CD14-positive monocyte (primary cell): Measurements from ENCODE around the gene KANSL1L. TPM values are rescaled to one million over a fixed set of nuclear protein-coding genes. Genes with fewer than 3 reads are reported as not detected.
"Not testable (repeated sequence)": the region's sequence is repeated elsewhere in the genome, so short reads cannot be mapped to it uniquely, and the experiment has no call there.

Experiments used
- DNase-seq, 3 donors: peaks; one replicate each; pipeline ENCODE4 v3.0.0-alpha.2; 2011 to 2022
- H2AFZ ChIP-seq: 2 replicates; pipeline ENCODE4 v1.6.0; 2012; ENCODE audit warnings: mild to moderate bottlenecking, low read depth, low read length, inconsistent platforms; ENCODE audit not compliant: insufficient read depth, poor library complexity, severe bottlenecking
- H3K27ac ChIP-seq, 2 donors: 1 replicate in 1 of 2; 2 replicates in 1 of 2; pipeline ENCODE4 v1.5.1; 2012 to 2013; ENCODE audit warnings: low read length in 2 of 2, control low read depth in 1 of 2, inconsistent platforms in 1 of 2, low read depth in 1 of 2, mild to moderate bottlenecking in 1 of 2
- H3K27me3 ChIP-seq, 2 donors: one replicate each; pipeline versions ENCODE4 v1.6.0 to v1.6.1; 2011 to 2013; ENCODE audit warnings: low read length in 2 of 2; ENCODE audit not compliant: control insufficient read depth in 2 of 2, insufficient read depth in 2 of 2
- H3K36me3 ChIP-seq, 2 donors: replicated peaks in 1 of 2; 1 replicate in 1 of 2; 2 replicates in 1 of 2; pipeline versions ENCODE4 v1.5.1 to v1.6.1; 2012 to 2013; ENCODE audit warnings: low read length in 2 of 2, control low read depth in 1 of 2, inconsistent platforms in 1 of 2, mild to moderate bottlenecking in 1 of 2; ENCODE audit not compliant: insufficient read depth in 2 of 2, control insufficient read depth in 1 of 2
- H3K4me1 ChIP-seq, 2 donors: 1 replicate in 1 of 2; 2 replicates in 1 of 2; pipeline versions ENCODE4 v1.5.1 to v1.6.1; 2012 to 2013; ENCODE audit warnings: low read length in 2 of 2, control low read depth in 1 of 2, inconsistent platforms in 1 of 2, mild to moderate bottlenecking in 1 of 2, moderate library complexity in 1 of 2; ENCODE audit not compliant: insufficient read depth in 2 of 2, control insufficient read depth in 1 of 2
- H3K4me2 ChIP-seq: replicated peaks from 2 replicates; pipeline ENCODE3; 2012; ENCODE audit warnings: low read length, moderate library complexity, mild to moderate bottlenecking; ENCODE audit not compliant: poor library complexity, severe bottlenecking; ENCODE audit errors: extremely low read depth
- H3K4me3 ChIP-seq, 3 experiments: fragments of 200-600 bp in 1 of 3; sonication (generic) in 1 of 3; replicated peaks in 1 of 3; 1 replicate in 2 of 3; 2 replicates in 1 of 3; pipeline ENCODE4 v1.5.1; 2011 to 2013; ENCODE audit warnings: low read length in 3 of 3, mild to moderate bottlenecking in 3 of 3, control low read depth in 2 of 3, low read depth in 2 of 3, inconsistent platforms in 1 of 3, moderate library complexity in 1 of 3
- H3K79me2 ChIP-seq: 2 replicates; pipeline ENCODE4 v1.6.0; 2012; ENCODE audit warnings: mild to moderate bottlenecking, control low read depth, inconsistent platforms, low read length, moderate library complexity; ENCODE audit not compliant: insufficient read depth
- H3K9ac ChIP-seq: 2 replicates; pipeline ENCODE4 v1.6.0; 2017; ENCODE audit warnings: low read length, mild to moderate bottlenecking; ENCODE audit not compliant: insufficient read depth, poor library complexity, severe bottlenecking
- H3K9me3 ChIP-seq, 2 donors: replicated peaks in 1 of 2; 1 replicate in 1 of 2; 2 replicates in 1 of 2; pipeline versions ENCODE4 v1.5.1 to v1.6.1; 2012 to 2013; ENCODE audit warnings: low read length in 2 of 2, control low read depth in 1 of 2; ENCODE audit not compliant: control insufficient read depth in 1 of 2, insufficient read depth in 1 of 2
- H4K20me1 ChIP-seq: 2 replicates; pipeline ENCODE4 v1.6.0; 2012; ENCODE audit warnings: mild to moderate bottlenecking, low read length, control low read depth, moderate library complexity; ENCODE audit not compliant: insufficient read depth
- H3K27ac Mint-ChIP-seq, 7 donors: one replicate each; pipeline ENCODE4 v1.8.0; 2020; ENCODE audit warnings: mild to moderate bottlenecking in 7 of 7, mixed read lengths in 7 of 7, moderate library complexity in 6 of 7, inconsistent platforms in 2 of 7
- H3K27me3 Mint-ChIP-seq, 3 donors: one replicate each; pipeline ENCODE4 v1.8.0; 2021 to 2022; ENCODE audit warnings: low read depth in 3 of 3, mild to moderate bottlenecking in 3 of 3, mixed read lengths in 3 of 3, moderate library complexity in 3 of 3, inconsistent platforms in 1 of 3
- H3K36me3 Mint-ChIP-seq, 2 donors: one replicate each; pipeline ENCODE4 v1.8.0; 2020; ENCODE audit warnings: mixed read lengths in 2 of 2, inconsistent platforms in 1 of 2, mild to moderate bottlenecking in 1 of 2
- H3K4me1 Mint-ChIP-seq: one replicate; pipeline ENCODE4 v1.8.0; 2020; ENCODE audit warnings: mild to moderate bottlenecking, mixed read lengths
- H3K4me3 Mint-ChIP-seq, 2 donors: one replicate each; pipeline ENCODE4 v1.8.0; 2020; ENCODE audit warnings: mild to moderate bottlenecking in 2 of 2, mixed read lengths in 2 of 2, moderate library complexity in 1 of 2
- H3K9me3 Mint-ChIP-seq, 7 donors: one replicate each; pipeline ENCODE4 v1.8.0; 2020 to 2022; ENCODE audit warnings: mixed read lengths in 7 of 7, mild to moderate bottlenecking in 6 of 7, moderate library complexity in 6 of 7, inconsistent platforms in 2 of 7
- CTCF ChIP-seq: fragments of 200-600 bp; IDR thresholded peaks from one replicate; pipeline ENCODE4 v1.8.0; 2022; ENCODE audit warnings: antibody characterized with exemption, mild to moderate bottlenecking
- WGBS: methylation state at CpG from one replicate; pipeline ENCODE4 v1.1.5; 2013; ENCODE audit warnings: missing lambda C conversion rate; ENCODE audit not compliant: insufficient coverage; 5-methylcytosine and 5-hydroxymethylcytosine counted together
- intact Hi-C, 2 donors: fragments of 100-400 bp; cut with micrococcal nuclease; formaldehyde crosslinking; loops; one replicate each; pipeline versions ENCODE4 v1.15.0 to v1.15.1; 2023
- polyA plus RNA-seq, 3 donors: library from polyadenylated mRNA; depleted of rRNA in 1 of 3; unstranded in 2 of 3; stranded (reverse) in 1 of 3; fragments of 300-500 nt in 2 of 3; fragments of >200 nt in 1 of 3; fragmentation: Illumina TruSeq in 2 of 3; gene quantifications; 1 replicate in 2 of 3; 2 replicates in 1 of 3; pipeline ENCODE4 v1.2.3, GENCODE V29; 2012 to 2021

The KANSL1L gene
- polyA plus RNA-seq, 3 donors, result 1.00 to 11.6 (median 1.3) TPM

- no peaks in the 10 kb centered on the region for H4K20me1 ChIP-seq
- H3K36me3 Mint-ChIP-seq, result no peaks in the 10 kb centered on the region
- no peaks in the 10 kb centered on the region for H3K36me3 ChIP-seq
- H2AFZ ChIP-seq, result no peak overlapping the region
- H3K4me1 Mint-ChIP-seq, result peaks cover 6% of the 10 kb centered on the region
- H3K4me3 ChIP-seq, result no peak overlapping the region
- no peak overlapping the region for H3K27ac Mint-ChIP-seq
- no peaks in the 10 kb centered on the region for H3K9me3 ChIP-seq
- intact Hi-C loops, result no loop called here
- H3K9me3 Mint-ChIP-seq, result peaks cover 0 to 4% (median 1%) of the 10 kb centered on the region in 7 donors
- no peaks in the 10 kb centered on the region for H3K79me2 ChIP-seq
- DNase-seq, result no peak
- no peak overlapping the region for H3K9ac ChIP-seq
- H3K4me1 ChIP-seq, result no peaks in the 10 kb centered on the region
- no peak overlapping the region for H3K4me2 ChIP-seq
- peaks cover under 1 to 1% of the 10 kb centered on the region in 2 donors for H3K27me3 ChIP-seq
- TF ChIP-seq CTCF, result no peak
- WGBS, result no CpG with 5 or more reads among the region's 1 CpG
- H3K27me3 Mint-ChIP-seq, result peaks cover 3 to 7% (median 4%) of the 10 kb centered on the region in 3 donors
- no peak overlapping the region for H3K4me3 Mint-ChIP-seq
- H3K27ac ChIP-seq, result no peak overlapping the region
Observed at GRCh38 chr2:210177769-210178168, 6.6 kb upstream of the KANSL1L start.

- DNase-seq, H3K4me3 Mint-ChIP-seq, H4K20me1 ChIP-seq, H2AFZ ChIP-seq, intact Hi-C loops, H3K36me3 Mint-ChIP-seq, H3K27me3 ChIP-seq, H3K9me3 ChIP-seq, H3K4me3 ChIP-seq, H3K4me2 ChIP-seq, H3K36me3 ChIP-seq, H3K79me2 ChIP-seq, H3K4me1 Mint-ChIP-seq, H3K9ac ChIP-seq, H3K4me1 ChIP-seq, H3K27ac Mint-ChIP-seq, H3K9me3 Mint-ChIP-seq, H3K27ac ChIP-seq: not testable (repeated sequence)
- no CpG with 5 or more reads among the region's 1 CpG for WGBS
- H3K27me3 Mint-ChIP-seq, result peaks cover 6 to 13% (median 8%) of the 10 kb centered on the region in 3 donors
Observed at GRCh38 chr2:210177115-210177514, 5.9 kb upstream of the KANSL1L start.
